ENCODE data around the gene FAM20A. TPM values are rescaled to one million over a fixed set of nuclear protein-coding genes. Genes with fewer than 3 reads are reported as not detected.

FAM20A gene
- polyA plus RNA-seq, 4 donors, result 4.4 to 30.3 TPM; not detected in 2

DNA sequence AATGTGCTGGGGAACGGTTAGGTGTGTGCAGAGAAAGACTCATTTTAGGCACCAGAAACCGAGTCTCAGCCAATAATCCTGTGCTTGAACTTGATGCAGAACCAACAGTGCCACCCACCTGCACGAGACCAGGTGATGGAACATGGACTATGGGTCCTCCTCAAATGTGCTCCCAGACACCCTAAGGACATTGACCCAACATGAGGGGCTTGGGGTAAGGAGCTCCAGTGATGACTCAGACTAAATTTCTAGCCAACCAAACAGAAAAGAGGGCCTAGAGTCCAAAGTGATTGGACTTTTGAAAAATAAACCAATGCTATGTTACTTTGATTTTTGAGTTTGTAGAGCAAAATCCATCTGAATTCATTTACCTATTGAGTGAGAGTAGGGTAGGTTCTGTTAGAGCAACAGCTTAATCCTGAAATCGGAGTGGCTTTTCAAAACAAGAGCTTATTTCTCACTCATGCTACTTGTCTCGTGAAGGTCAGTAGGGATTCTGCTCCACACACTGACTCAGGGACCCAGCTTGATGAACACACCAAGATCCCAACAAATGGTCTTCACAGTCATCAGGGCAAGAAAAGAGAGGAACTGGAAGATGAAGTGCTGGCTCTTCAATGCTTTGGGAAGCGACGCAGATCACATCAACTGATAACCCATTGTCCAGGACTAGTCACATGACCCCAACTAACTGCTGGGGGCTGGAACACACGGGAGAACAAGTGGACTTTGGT lies 21.8 kb downstream of the FAM20A start:
- 80 to 87% (median 85%) methylated on average over 8 of the region's 8 CpGs for WGBS, 3 donors
- no peaks in the 10 kb centered on the region for H3K4me1 ChIP-seq (ENCODE audit: control insufficient read depth in 3 of 3, insufficient read depth in 2 of 3, low read depth in 1 of 3, low read length in 2 of 3)
- no peak overlapping the region for H3K4me3 ChIP-seq (ENCODE audit: low read depth in 1 of 3, low read length in 3 of 3)
- DNase-seq, result no peak
- H3K36me3 ChIP-seq (ENCODE audit: control insufficient read depth in 3 of 3, insufficient read depth in 2 of 3, low read depth in 1 of 3, low read length in 3 of 3), result no peaks in the 10 kb centered on the region
- FAIRE-seq, result no peak
- no peak overlapping the region for H3K27ac ChIP-seq (ENCODE audit: low read depth in 1 of 3, low read length in 2 of 3)
- H3K27me3 ChIP-seq (ENCODE audit: control insufficient read depth in 3 of 3, insufficient read depth in 3 of 3, low read length in 3 of 3), result no peaks in the 10 kb centered on the region
- no peaks in the 10 kb centered on the region for H3K9me3 ChIP-seq (ENCODE audit: control insufficient read depth in 2 of 2, insufficient read depth in 1 of 2, low read depth in 1 of 2, low read length in 1 of 2)

DNA sequence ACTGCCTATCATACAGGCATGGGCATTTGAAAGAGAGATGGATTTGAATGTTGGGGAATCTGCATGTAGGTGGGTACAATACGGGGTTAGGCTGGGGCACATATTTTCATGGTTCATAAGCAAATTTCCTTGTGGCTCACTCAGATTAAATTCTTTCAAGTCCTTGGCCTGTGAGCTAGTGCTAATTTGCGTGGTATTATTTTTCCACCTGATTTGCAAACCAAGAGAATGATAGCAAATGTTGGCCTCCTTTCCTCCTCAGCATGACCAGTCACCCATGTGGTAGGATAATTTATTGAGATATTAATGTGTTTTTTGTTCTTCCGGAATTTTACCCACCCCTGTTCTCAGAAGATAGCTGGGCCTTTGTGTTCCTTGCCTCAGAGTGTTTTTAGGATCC lies 22.9 kb downstream of the FAM20A start:
- no peaks in the 10 kb centered on the region for H3K9me3 ChIP-seq (ENCODE audit: control insufficient read depth in 2 of 2, insufficient read depth in 1 of 2, low read depth in 1 of 2, low read length in 1 of 2)
- no peak overlapping the region for H3K4me3 ChIP-seq (ENCODE audit: low read depth in 1 of 3, low read length in 3 of 3)
- FAIRE-seq (no peak), DNase-seq (no peak)
- WGBS, 3 donors, result 89 to 92% (median 91%) methylated on average over 3 of the region's 3 CpGs
- no peaks in the 10 kb centered on the region for H3K36me3 ChIP-seq (ENCODE audit: control insufficient read depth in 3 of 3, insufficient read depth in 2 of 3, low read depth in 1 of 3, low read length in 3 of 3)
- no peaks in the 10 kb centered on the region for H3K27me3 ChIP-seq (ENCODE audit: control insufficient read depth in 3 of 3, insufficient read depth in 3 of 3, low read length in 3 of 3)
- H3K4me1 ChIP-seq (ENCODE audit: control insufficient read depth in 3 of 3, insufficient read depth in 2 of 3, low read depth in 1 of 3, low read length in 2 of 3), result no peaks in the 10 kb centered on the region
- H3K27ac ChIP-seq (ENCODE audit: low read depth in 1 of 3, low read length in 2 of 3), result no peak overlapping the region

DNA sequence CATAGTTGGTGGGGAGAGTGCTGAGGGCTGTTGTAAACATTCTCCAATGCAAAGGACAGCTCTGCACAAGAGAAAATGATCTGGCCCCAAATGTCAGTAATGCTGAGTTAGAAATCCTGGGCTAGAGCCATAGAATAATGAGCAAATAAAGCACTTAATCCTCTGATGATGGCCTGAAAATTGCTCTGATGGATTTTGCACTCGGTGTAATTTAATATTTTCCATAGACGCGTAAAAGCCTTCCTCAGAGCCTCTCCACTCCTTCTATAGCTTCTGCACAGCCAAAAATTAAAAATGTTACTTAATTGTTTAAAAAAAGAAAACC lies 23.7 kb downstream of the FAM20A start:
- H3K4me3 ChIP-seq (ENCODE audit: low read depth in 1 of 3, low read length in 3 of 3), result no peak overlapping the region
- WGBS, 3 donors, result 60 to 79% (median 79%) methylated on average over 3 of the region's 3 CpGs
- no peak for DNase-seq
- H3K27me3 ChIP-seq (ENCODE audit: control insufficient read depth in 3 of 3, insufficient read depth in 3 of 3, low read length in 3 of 3), result no peaks in the 10 kb centered on the region
- no peak overlapping the region for H3K27ac ChIP-seq (ENCODE audit: low read depth in 1 of 3, low read length in 2 of 3)
- no peak for FAIRE-seq
- no peaks in the 10 kb centered on the region for H3K4me1 ChIP-seq (ENCODE audit: control insufficient read depth in 3 of 3, insufficient read depth in 2 of 3, low read depth in 1 of 3, low read length in 2 of 3)
- H3K36me3 ChIP-seq (ENCODE audit: control insufficient read depth in 3 of 3, insufficient read depth in 2 of 3, low read depth in 1 of 3, low read length in 3 of 3), result no peaks in the 10 kb centered on the region
- no peaks in the 10 kb centered on the region for H3K9me3 ChIP-seq (ENCODE audit: control insufficient read depth in 2 of 2, insufficient read depth in 1 of 2, low read depth in 1 of 2, low read length in 1 of 2)

DNA sequence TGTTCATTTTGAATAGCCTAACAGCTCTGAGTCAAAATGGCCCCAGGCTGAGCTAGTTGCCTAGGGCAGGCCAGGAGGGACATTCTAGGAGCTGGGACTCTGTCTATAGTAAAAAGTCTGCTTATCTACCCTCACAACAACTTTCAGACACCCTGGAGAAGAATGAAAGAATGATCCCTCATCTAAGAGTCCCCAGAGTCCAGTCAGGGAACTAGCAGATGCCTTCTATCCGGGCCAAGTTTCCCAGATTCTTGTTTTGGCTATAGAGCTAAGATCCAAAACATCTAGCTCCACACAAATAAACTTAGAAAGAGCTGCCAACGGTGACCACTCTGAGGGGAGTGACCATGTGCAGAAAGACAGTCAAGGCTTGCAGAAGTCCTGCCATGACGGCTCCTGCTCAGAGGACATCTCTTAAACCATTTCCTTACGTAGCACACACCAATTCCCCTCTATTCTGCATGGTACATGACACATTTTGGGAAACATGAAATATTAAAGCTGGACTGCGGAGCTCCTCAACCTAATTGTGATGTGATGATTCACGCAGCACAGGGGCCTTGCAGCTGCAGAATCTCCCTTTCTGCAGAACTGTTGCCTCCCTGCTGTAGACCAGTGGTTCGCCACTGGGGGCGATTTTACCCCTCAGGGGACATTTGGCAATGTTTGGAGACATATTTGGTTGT lies 24.2 kb downstream of the FAM20A start:
- Histone ChIP-seq H3K4me1 (ENCODE audit: control insufficient read depth in 3 of 3, insufficient read depth in 2 of 3, low read depth in 1 of 3, low read length in 2 of 3) (no peaks in the 10 kb centered on the region), H3K36me3 (ENCODE audit: control insufficient read depth in 3 of 3, insufficient read depth in 2 of 3, low read depth in 1 of 3, low read length in 3 of 3) (no peaks in the 10 kb centered on the region), H3K27ac (ENCODE audit: low read depth in 1 of 3, low read length in 2 of 3) (no peak overlapping the region), H3K9me3 (ENCODE audit: control insufficient read depth in 2 of 2, insufficient read depth in 1 of 2, low read depth in 1 of 2, low read length in 1 of 2) (no peaks in the 10 kb centered on the region), H3K27me3 (ENCODE audit: control insufficient read depth in 3 of 3, insufficient read depth in 3 of 3, low read length in 3 of 3) (peaks cover 0 to 2% (median 0%) of the 10 kb centered on the region in 3 donors), H3K4me3 (ENCODE audit: low read depth in 1 of 3, low read length in 3 of 3) (no peak overlapping the region)
- FAIRE-seq (no peak), DNase-seq (no peak)
- 64 to 83% (median 75%) methylated on average over 8 of the region's 8 CpGs for WGBS, 3 donors

DNA sequence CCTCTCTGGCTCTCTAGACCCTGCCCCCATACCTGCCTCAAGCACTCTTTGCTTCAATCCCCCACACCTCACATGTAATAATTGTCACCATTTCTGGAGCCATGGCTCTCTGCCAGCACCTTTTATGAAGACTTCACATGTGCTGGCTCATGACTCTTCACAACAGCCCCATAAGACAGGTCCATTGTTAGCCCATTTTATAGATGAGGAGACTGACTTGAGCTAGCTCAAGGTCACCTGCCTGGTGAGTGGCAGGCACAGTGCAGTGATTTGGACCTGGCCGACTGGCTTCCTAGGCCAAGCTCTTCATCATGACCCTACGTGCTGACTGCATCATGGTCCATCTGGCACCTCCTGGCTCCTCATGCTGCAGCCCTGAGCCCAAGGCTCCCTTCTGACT lies 25.0 kb downstream of the FAM20A start:
- Histone ChIP-seq H3K27me3 (ENCODE audit: control insufficient read depth in 3 of 3, insufficient read depth in 3 of 3, low read length in 3 of 3) (peaks cover 0 to 2% (median 0%) of the 10 kb centered on the region in 3 donors), H3K4me3 (ENCODE audit: low read depth in 1 of 3, low read length in 3 of 3) (no peak overlapping the region), H3K4me1 (ENCODE audit: control insufficient read depth in 3 of 3, insufficient read depth in 2 of 3, low read depth in 1 of 3, low read length in 2 of 3) (no peaks in the 10 kb centered on the region), H3K27ac (ENCODE audit: low read depth in 1 of 3, low read length in 2 of 3) (peak overlapping the region in 1 of 3 donors; percentile 61), H3K9me3 (ENCODE audit: control insufficient read depth in 2 of 2, insufficient read depth in 1 of 2, low read depth in 1 of 2, low read length in 1 of 2) (no peaks in the 10 kb centered on the region), H3K36me3 (ENCODE audit: control insufficient read depth in 3 of 3, insufficient read depth in 2 of 3, low read depth in 1 of 3, low read length in 3 of 3) (no peaks in the 10 kb centered on the region)
- 99 to 100% (median 100%) methylated on average over 2 of the region's 2 CpGs for WGBS, 3 donors
- DNase-seq (no peak), FAIRE-seq (no peak)

DNA sequence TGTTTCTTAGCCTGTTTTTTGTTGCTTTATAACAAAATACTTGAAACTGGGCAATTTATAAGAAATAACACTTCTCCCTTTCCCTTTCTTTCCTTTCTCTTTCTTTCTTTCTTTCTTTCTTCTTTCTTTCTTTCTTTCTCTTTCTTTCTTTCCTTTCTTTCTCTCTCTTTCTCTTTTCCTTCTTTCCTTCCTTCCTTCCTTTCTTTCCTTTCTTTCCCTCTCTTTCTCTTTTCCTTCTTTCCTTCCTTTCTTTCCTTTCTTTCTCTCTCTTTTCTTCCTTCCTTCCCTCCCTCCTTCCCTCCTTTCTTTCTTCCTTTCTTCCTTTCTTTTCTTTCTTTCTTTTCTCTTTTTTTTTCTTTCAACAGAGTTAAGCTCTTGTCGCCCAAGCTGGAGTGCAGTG lies 27.8 kb downstream of the FAM20A start:
- WGBS, 3 donors, result 83 to 100% (median 91%) methylated on average over 1 of the region's 1 CpG
- Histone ChIP-seq H3K36me3 (ENCODE audit: control insufficient read depth in 3 of 3, insufficient read depth in 2 of 3, low read depth in 1 of 3, low read length in 3 of 3) (no peaks in the 10 kb centered on the region), H3K4me3 (ENCODE audit: low read depth in 1 of 3, low read length in 3 of 3) (no peak overlapping the region), H3K9me3 (ENCODE audit: control insufficient read depth in 2 of 2, insufficient read depth in 1 of 2, low read depth in 1 of 2, low read length in 1 of 2) (no peaks in the 10 kb centered on the region), H3K27me3 (ENCODE audit: control insufficient read depth in 3 of 3, insufficient read depth in 3 of 3, low read length in 3 of 3) (peaks cover 0 to 2% (median 0%) of the 10 kb centered on the region in 3 donors), H3K4me1 (ENCODE audit: control insufficient read depth in 3 of 3, insufficient read depth in 2 of 3, low read depth in 1 of 3, low read length in 2 of 3) (no peaks in the 10 kb centered on the region), H3K27ac (ENCODE audit: low read depth in 1 of 3, low read length in 2 of 3) (no peak overlapping the region)
- no peak for FAIRE-seq
- DNase-seq, result no peak

DNA sequence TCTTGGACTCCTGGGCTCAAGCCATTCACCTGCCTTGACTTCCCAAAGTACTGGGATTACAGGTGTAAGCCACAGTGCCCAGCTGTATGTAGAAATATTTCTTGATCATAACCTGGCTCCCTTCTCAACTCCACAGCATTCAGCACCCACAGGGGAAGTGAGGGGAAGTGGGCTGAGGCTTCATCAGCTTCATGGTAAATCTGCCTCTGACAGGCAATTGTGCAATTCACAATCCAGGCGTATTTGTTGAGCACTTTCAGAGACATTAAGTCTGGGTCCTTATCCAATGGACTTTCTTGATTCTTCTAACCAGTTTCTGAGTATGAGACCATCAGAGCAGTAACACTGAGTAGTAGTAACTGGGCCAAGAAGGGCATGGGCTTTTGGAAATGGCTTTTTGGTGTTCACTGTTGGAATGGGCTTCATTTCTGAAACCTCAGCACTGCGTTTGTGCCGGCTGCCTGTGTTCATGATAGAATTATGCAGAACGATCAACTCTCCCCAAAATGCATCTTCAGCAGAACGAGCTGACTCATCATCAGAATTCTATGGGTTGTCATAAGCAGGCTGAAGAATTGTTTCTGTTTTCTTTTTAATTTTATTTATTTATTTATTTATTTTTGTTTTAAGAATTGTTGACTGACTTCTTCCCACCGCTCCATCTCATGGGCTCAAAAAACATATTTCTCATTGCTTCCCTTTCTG lies 28.9 kb downstream of the FAM20A start:
- no peak overlapping the region for H3K4me3 ChIP-seq (ENCODE audit: low read depth in 1 of 3, low read length in 3 of 3)
- H3K9me3 ChIP-seq (ENCODE audit: control insufficient read depth in 2 of 2, insufficient read depth in 1 of 2, low read depth in 1 of 2, low read length in 1 of 2), result no peaks in the 10 kb centered on the region
- no peak overlapping the region for H3K27ac ChIP-seq (ENCODE audit: low read depth in 1 of 3, low read length in 2 of 3)
- FAIRE-seq (no peak), DNase-seq (no peak)
- 79 to 89% (median 85%) methylated on average over 6 of the region's 6 CpGs for WGBS, 3 donors
- no peaks in the 10 kb centered on the region for H3K36me3 ChIP-seq (ENCODE audit: control insufficient read depth in 3 of 3, insufficient read depth in 2 of 3, low read depth in 1 of 3, low read length in 3 of 3)
- peaks cover 0 to 2% (median 0%) of the 10 kb centered on the region in 3 donors for H3K27me3 ChIP-seq (ENCODE audit: control insufficient read depth in 3 of 3, insufficient read depth in 3 of 3, low read length in 3 of 3)
- no peaks in the 10 kb centered on the region for H3K4me1 ChIP-seq (ENCODE audit: control insufficient read depth in 3 of 3, insufficient read depth in 2 of 3, low read depth in 1 of 3, low read length in 2 of 3)

DNA sequence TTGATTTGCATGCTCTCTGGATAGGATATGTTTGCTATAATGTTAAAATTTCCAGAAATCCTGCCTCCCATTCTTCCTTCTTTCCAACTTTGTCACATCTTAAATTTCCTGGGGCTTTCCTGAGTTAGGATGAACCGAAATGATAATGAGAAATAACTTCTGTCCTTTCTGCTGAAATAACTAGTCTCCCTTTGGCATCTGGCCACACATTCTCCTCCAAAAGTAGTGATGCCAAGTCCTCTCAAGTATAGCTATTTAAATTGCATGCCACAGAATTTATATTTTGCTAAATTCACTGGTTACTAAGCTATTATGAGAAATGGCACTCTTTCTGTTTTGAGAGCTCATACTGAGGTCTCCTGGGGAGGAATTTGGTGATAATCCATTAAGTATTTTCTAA lies 30.6 kb downstream of the FAM20A start:
- 78 to 85% (median 79%) methylated on average over 1 of the region's 1 CpG for WGBS, 3 donors
- Histone ChIP-seq H3K4me1 (ENCODE audit: control insufficient read depth in 3 of 3, insufficient read depth in 2 of 3, low read depth in 1 of 3, low read length in 2 of 3) (no peaks in the 10 kb centered on the region), H3K27me3 (ENCODE audit: control insufficient read depth in 3 of 3, insufficient read depth in 3 of 3, low read length in 3 of 3) (peaks cover 0 to 2% (median 0%) of the 10 kb centered on the region in 3 donors), H3K36me3 (ENCODE audit: control insufficient read depth in 3 of 3, insufficient read depth in 2 of 3, low read depth in 1 of 3, low read length in 3 of 3) (no peaks in the 10 kb centered on the region), H3K27ac (ENCODE audit: low read depth in 1 of 3, low read length in 2 of 3) (no peak overlapping the region), H3K4me3 (ENCODE audit: low read depth in 1 of 3, low read length in 3 of 3) (no peak overlapping the region), H3K9me3 (ENCODE audit: control insufficient read depth in 2 of 2, insufficient read depth in 1 of 2, low read depth in 1 of 2, low read length in 1 of 2) (no peaks in the 10 kb centered on the region)
- DNase-seq, result no peak
- no peak for FAIRE-seq

All from small intestine (tissue), 7 donors.